Adrenal gland (tissue), 5 donors: ENCODE results near the gene NMT1.

Experiments used
- CTCF ChIP-seq, 6 experiments: fragments of 450-650 bp in 4 of 6; fragments of 200-600 bp in 2 of 6; sonication (generic) in 1 of 6; IDR thresholded peaks; 1 replicate in 5 of 6; 2 replicates in 1 of 6; pipeline versions ENCODE4 v1.5.1 to v1.8.0; 2016 to 2021; ENCODE audit warnings: antibody characterized with exemption in 6 of 6, mild to moderate bottlenecking in 2 of 6, moderate library complexity in 1 of 6
- POLR2A ChIP-seq, 2 donors: fragments of 450-650 bp; IDR thresholded peaks; one replicate each; pipeline ENCODE4 v1.6.1; 2017; ENCODE audit warnings: antibody characterized with exemption in 2 of 2, mild to moderate bottlenecking in 2 of 2, moderate library complexity in 1 of 2
- donor health status: DM: no; HTN: no; CAD: no.

GRCh38 chr17:45106582-45106981, 45.5 kb downstream of the NMT1 start:
- TF ChIP-seq POLR2A (IDR thresholded peaks at IDR 0.05) (no peak), CTCF (IDR thresholded peaks at IDR 0.05) (no peak)
